ENCODE results near the gene PHYHIPL.
"Not testable (repeated sequence)": the region's sequence is repeated elsewhere in the genome, so short reads cannot be mapped to it uniquely, and the experiment has no call there.

PHYHIPL gene

DNA sequence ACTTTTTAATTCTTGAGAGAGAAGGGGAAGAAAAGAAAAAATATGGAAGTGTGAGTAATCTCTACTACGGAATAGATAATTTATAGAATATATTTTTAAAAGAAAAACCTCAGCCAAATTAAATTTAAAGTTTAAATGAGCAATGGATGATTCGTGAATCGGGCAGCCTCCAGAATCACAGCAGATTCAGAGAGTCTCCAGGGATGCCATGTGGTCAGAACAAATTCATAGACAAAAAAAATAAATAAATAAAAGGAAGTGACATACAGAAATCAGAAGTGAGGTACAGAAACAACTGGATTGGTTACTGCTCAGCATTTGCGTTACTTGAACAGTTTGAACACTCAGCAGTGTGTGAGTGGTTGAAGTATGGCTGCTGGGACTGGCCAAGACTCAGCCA, 53.0 kb downstream of the PHYHIPL start:
- CTCF ChIA-PET, result no interaction called here
- TF ChIP-seq ZNF384 (IDR thresholded peaks at IDR 0.05) (no peak), ELF4 (IDR thresholded peaks at IDR 0.05) (no peak), CTBP1 (IDR thresholded peaks at IDR 0.05; ENCODE audit: borderline replicate concordance) (no peak), FOXM1 (IDR thresholded peaks at IDR 0.05; ENCODE audit: borderline replicate concordance) (no peak), BHLHE40 (IDR thresholded peaks at IDR 0.05; ENCODE audit: borderline replicate concordance) (no peak), ARNT (IDR thresholded peaks at IDR 0.05) (no peak), SUZ12 (IDR thresholded peaks at IDR 0.05) (no peak), FOXA1 (IDR thresholded peaks at IDR 0.05) (no peak), NFRKB (IDR thresholded peaks at IDR 0.05) (no peak), TARDBP (IDR thresholded peaks at IDR 0.05) (no peak), L3MBTL2 (conservative IDR thresholded peaks at IDR 0.05) (no peak), HDGF (IDR thresholded peaks at IDR 0.05; ENCODE audit: borderline replicate concordance) (no peak), LEF1 (IDR thresholded peaks at IDR 0.05; ENCODE audit: borderline replicate concordance) (no peak)
- TF ChIP-seq, protein P1, sequence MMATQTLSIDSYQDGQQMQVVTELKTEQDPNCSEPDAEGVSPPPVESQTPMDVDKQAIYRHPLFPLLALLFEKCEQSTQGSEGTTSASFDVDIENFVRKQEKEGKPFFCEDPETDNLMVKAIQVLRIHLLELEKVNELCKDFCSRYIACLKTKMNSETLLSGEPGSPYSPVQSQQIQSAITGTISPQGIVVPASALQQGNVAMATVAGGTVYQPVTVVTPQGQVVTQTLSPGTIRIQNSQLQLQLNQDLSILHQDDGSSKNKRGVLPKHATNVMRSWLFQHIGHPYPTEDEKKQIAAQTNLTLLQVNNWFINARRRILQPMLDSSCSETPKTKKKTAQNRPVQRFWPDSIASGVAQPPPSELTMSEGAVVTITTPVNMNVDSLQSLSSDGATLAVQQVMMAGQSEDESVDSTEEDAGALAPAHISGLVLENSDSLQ (IDR thresholded peaks at IDR 0.05), result no peak
- POLR2A ChIA-PET, result no interaction called here
- DNase-seq (ENCODE audit: extremely low spot score), result no peak

- TF ChIP-seq FOXA1 (IDR thresholded peaks at IDR 0.05) (no peak), ELF4 (IDR thresholded peaks at IDR 0.05) (no peak), LEF1 (IDR thresholded peaks at IDR 0.05; ENCODE audit: borderline replicate concordance) (no peak), ARNT (IDR thresholded peaks at IDR 0.05) (no peak), HDGF (IDR thresholded peaks at IDR 0.05; ENCODE audit: borderline replicate concordance) (no peak), FOXK2 (IDR thresholded peaks at IDR 0.05) (no peak)
- TF ChIP-seq, protein P1 (IDR thresholded peaks at IDR 0.05), result no peak
- no peak for DNase-seq (ENCODE audit: extremely low spot score)
- POLR2A ChIA-PET, result no interaction called here
- CTCF ChIA-PET, result no interaction called here
These were observed 57.8 kb downstream of the PHYHIPL start for GRCh38 chr10:59234194-59234593.

GRCh38 chr10:59234816-59235429, 58.5 kb downstream of the PHYHIPL start:
- peak; percentile 12 for DNase-seq (ENCODE audit: extremely low spot score)
- TF ChIP-seq, protein P1 (IDR thresholded peaks at IDR 0.05), result no peak
- peak; percentile 82 for TF ChIP-seq ZNF384 (IDR thresholded peaks at IDR 0.05)
- ChIA-PET POLR2A (no interaction called here), CTCF (no interaction called here)

DNA sequence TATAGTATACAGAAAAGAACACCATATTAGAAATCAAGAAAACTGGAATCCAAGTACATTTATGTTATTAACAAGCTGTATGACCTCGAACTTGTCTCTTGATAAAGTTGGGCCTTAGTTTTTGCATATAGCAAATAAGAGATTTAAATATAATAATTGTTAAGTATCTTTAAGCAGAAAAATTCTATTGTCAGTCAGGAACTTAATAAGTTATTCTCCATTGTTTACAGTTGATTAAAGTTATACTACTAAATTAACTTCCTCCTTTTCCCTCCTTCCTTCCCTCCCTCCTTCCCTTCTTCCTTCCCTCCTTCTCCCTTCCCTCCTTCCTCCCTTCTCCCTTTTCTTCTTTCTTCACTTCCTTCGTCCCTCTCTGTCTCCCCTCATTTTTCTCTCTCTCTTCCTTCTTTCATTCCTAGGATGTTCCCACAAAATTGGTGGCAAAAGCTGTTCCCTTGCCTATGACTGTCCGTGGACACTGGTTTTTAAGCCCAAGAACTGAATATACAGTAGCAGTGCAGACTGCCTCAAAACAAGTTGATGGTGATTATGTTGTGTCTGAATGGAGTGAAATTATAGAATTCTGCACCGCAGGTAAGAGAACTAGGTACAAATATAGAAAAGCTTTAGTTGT, 59.7 kb downstream of the PHYHIPL start:
- ChIA-PET CTCF (interaction anchor here (0.6 kb wide), 1 partner anchor 23 kb away, joined by 4 read pairs; no protein-coding TSS in a partner anchor), POLR2A (no interaction called here)
- TF ChIP-seq TARDBP (IDR thresholded peaks at IDR 0.05), result no peak
- TF ChIP-seq NFRKB (IDR thresholded peaks at IDR 0.05), result no peak
- no peak for TF ChIP-seq ELF4 (IDR thresholded peaks at IDR 0.05)
- TF ChIP-seq SUZ12 (IDR thresholded peaks at IDR 0.05), result no peak
- no peak for TF ChIP-seq FOXK2 (IDR thresholded peaks at IDR 0.05)
- DNase-seq (ENCODE audit: extremely low spot score), result no peak

DNA sequence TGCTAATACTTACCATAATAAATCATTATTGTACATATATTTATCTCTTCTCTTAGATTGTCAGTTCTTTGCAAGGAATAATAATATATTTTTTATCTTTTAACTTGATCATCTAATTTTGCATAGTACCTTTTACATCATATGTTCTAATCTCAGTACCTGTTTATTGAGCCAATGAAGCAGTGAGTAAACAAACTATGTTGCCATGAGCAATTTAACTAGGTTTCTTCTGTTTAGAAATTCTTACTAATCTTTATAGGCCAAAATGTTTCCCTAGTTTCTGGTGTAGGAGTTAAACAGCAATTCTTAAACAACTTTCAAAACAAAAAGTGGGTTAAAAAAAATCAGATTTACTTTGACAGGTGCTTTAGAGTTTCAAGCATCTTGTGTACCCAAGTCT, 61.3 kb downstream of the PHYHIPL start:
- no peak for DNase-seq (ENCODE audit: extremely low spot score)
- POLR2A ChIA-PET, result no interaction called here
- CTCF ChIA-PET, result no interaction called here
- TF ChIP-seq SP1 (IDR thresholded peaks at IDR 0.05), result no peak
- TF ChIP-seq CTBP1 (IDR thresholded peaks at IDR 0.05; ENCODE audit: borderline replicate concordance), result no peak
- no peak for TF ChIP-seq LEF1 (IDR thresholded peaks at IDR 0.05; ENCODE audit: borderline replicate concordance)
- TF ChIP-seq FOXM1 (IDR thresholded peaks at IDR 0.05; ENCODE audit: borderline replicate concordance), result no peak
- TF ChIP-seq ARNT (IDR thresholded peaks at IDR 0.05), result no peak
- TF ChIP-seq BHLHE40 (IDR thresholded peaks at IDR 0.05; ENCODE audit: borderline replicate concordance), result no peak
- no peak for TF ChIP-seq HDGF (IDR thresholded peaks at IDR 0.05; ENCODE audit: borderline replicate concordance)
- no peak for TF ChIP-seq TARDBP (IDR thresholded peaks at IDR 0.05)
- TF ChIP-seq NFRKB (IDR thresholded peaks at IDR 0.05), result no peak
- TF ChIP-seq, protein P1 (IDR thresholded peaks at IDR 0.05), result no peak
- TF ChIP-seq FOXK2 (IDR thresholded peaks at IDR 0.05), result no peak
- TF ChIP-seq L3MBTL2 (conservative IDR thresholded peaks at IDR 0.05), result no peak

- POLR2A ChIA-PET; DNase-seq (ENCODE audit: extremely low spot score); CTCF ChIA-PET: not testable (repeated sequence)
These were observed 62.7 kb downstream of the PHYHIPL start for GRCh38 chr10:59239108-59239507.

Measured in HEK293T (cell line).